Activated CD4-positive, alpha-beta T cell treated with anti-CD3 and anti-CD28 coated beads, Interleukin-2, amount 10 ng/mL, durations not matched to agents 7 days and 5 days (primary cell): Measurements from ENCODE around the gene ELMOD1. TPM values are rescaled to one million over a fixed set of nuclear protein-coding genes. Genes with fewer than 3 reads are reported as not detected.

Experiments used
- CTCF ChIA-PET: fragments of 350-600 bp; sonication (Branson Sonifier 250); formaldehyde crosslinking; loops from one replicate; lab custom pipeline; 2021; ENCODE audit warnings: antibody characterized with exemption; lab: Charles Lee
- POLR2A ChIA-PET: fragments of 350-600 bp; sonication (Branson Sonifier 250); formaldehyde crosslinking; loops from one replicate; lab custom pipeline; 2021; ENCODE audit warnings: antibody characterized with exemption; lab: Charles Lee
- DNase-seq: peaks from one replicate; pipeline ENCODE4 v3.0.0-alpha.2; 2020
- H3K27ac Mint-ChIP-seq: one replicate; pipeline ENCODE4 v1.8.0; 2021; ENCODE audit warnings: mild to moderate bottlenecking, moderate library complexity, mixed read lengths
- H3K27me3 Mint-ChIP-seq: one replicate; pipeline ENCODE4 v1.8.0; 2021; ENCODE audit warnings: mixed read lengths
- H3K36me3 Mint-ChIP-seq: one replicate; pipeline ENCODE4 v1.8.0; 2021; ENCODE audit warnings: low read depth, mixed read lengths
- H3K4me1 Mint-ChIP-seq: one replicate; pipeline ENCODE4 v1.8.0; 2021; ENCODE audit warnings: mixed read lengths
- H3K4me3 Mint-ChIP-seq: one replicate; pipeline ENCODE4 v1.8.0; 2021; ENCODE audit warnings: mild to moderate bottlenecking, moderate library complexity, mixed read lengths
- H3K9me3 Mint-ChIP-seq: one replicate; pipeline ENCODE4 v1.8.0; 2021; ENCODE audit warnings: mixed read lengths
- total RNA-seq, 2 experiments: library from RNA; stranded (reverse); gene quantifications; one replicate each; pipeline ENCODE4 v1.2.3, GENCODE V29; 2021

Gene ELMOD1
- total RNA-seq, 2 experiments from 2014 or later: not detected

- peaks cover 11% of the 10 kb centered on the region for H3K27me3 Mint-ChIP-seq
- no peaks in the 10 kb centered on the region for H3K4me1 Mint-ChIP-seq
- H3K27ac Mint-ChIP-seq: no peak overlapping the region
- H3K4me3 Mint-ChIP-seq: no peak overlapping the region
- H3K36me3 Mint-ChIP-seq: no peaks in the 10 kb centered on the region
- H3K9me3 Mint-ChIP-seq: no peaks in the 10 kb centered on the region
- no peak for DNase-seq
- CTCF ChIA-PET: no interaction called here
- POLR2A ChIA-PET: no interaction called here
Measured at GRCh38 chr11:107619926-107620325, 29.0 kb downstream of the ELMOD1 start.

- Mint-ChIP-seq H3K27me3 (peaks cover 23% of the 10 kb centered on the region), H3K4me1 (no peaks in the 10 kb centered on the region), H3K27ac (no peak overlapping the region), H3K4me3 (no peak overlapping the region), H3K36me3 (no peaks in the 10 kb centered on the region), H3K9me3 (no peaks in the 10 kb centered on the region)
- CTCF ChIA-PET: no interaction called here
- no peak for DNase-seq
- POLR2A ChIA-PET: no interaction called here
Measured at GRCh38 chr11:107621081-107621480, 30.1 kb downstream of the ELMOD1 start.

GRCh38 chr11:107623183-107623582 lies 32.2 kb downstream of the ELMOD1 start:
- Mint-ChIP-seq H3K4me3 (no peak overlapping the region), H3K9me3 (no peaks in the 10 kb centered on the region), H3K36me3 (no peaks in the 10 kb centered on the region), H3K27ac (no peak overlapping the region), H3K27me3 (peaks cover 29% of the 10 kb centered on the region), H3K4me1 (no peaks in the 10 kb centered on the region)
- CTCF ChIA-PET: interaction anchor here (0.7 kb wide), 1 partner anchor 19 kb away, joined by 3 read pairs; no protein-coding TSS in a partner anchor
- no peak for DNase-seq
- POLR2A ChIA-PET: no interaction called here

GRCh38 chr11:107624983-107625684 lies 34.2 kb downstream of the ELMOD1 start:
- Mint-ChIP-seq H3K9me3 (no peaks in the 10 kb centered on the region), H3K36me3 (no peaks in the 10 kb centered on the region), H3K27me3 (peaks cover 35% of the 10 kb centered on the region), H3K4me3 (no peak overlapping the region), H3K27ac (no peak overlapping the region), H3K4me1 (no peaks in the 10 kb centered on the region)
- ChIA-PET CTCF (no interaction called here), POLR2A (no interaction called here)
- no peak for DNase-seq

- DNase-seq: no peak
- Mint-ChIP-seq H3K4me3 (no peak overlapping the region), H3K27me3 (peaks cover 36% of the 10 kb centered on the region), H3K4me1 (no peaks in the 10 kb centered on the region), H3K9me3 (no peaks in the 10 kb centered on the region), H3K27ac (no peak overlapping the region), H3K36me3 (no peaks in the 10 kb centered on the region)
- ChIA-PET CTCF (no interaction called here), POLR2A (no interaction called here)
Measured at GRCh38 chr11:107625685-107625989, 34.7 kb downstream of the ELMOD1 start.

GRCh38 chr11:107631043-107631442 lies 40.1 kb downstream of the ELMOD1 start:
- POLR2A ChIA-PET: no interaction called here
- H3K4me3 Mint-ChIP-seq: no peak overlapping the region
- no peaks in the 10 kb centered on the region for H3K9me3 Mint-ChIP-seq
- no peak for DNase-seq
- peaks cover 29% of the 10 kb centered on the region for H3K27me3 Mint-ChIP-seq
- CTCF ChIA-PET: interaction anchor here (0.6 kb wide), 1 partner anchor 308 kb away, joined by 3 read pairs; no protein-coding TSS in a partner anchor
- H3K36me3 Mint-ChIP-seq: no peaks in the 10 kb centered on the region
- H3K4me1 Mint-ChIP-seq: no peaks in the 10 kb centered on the region
- H3K27ac Mint-ChIP-seq: no peak overlapping the region

- Mint-ChIP-seq H3K4me3 (no peak overlapping the region), H3K27ac (no peak overlapping the region), H3K36me3 (no peaks in the 10 kb centered on the region), H3K9me3 (no peaks in the 10 kb centered on the region), H3K4me1 (no peaks in the 10 kb centered on the region), H3K27me3 (peaks cover 25% of the 10 kb centered on the region)
- no peak for DNase-seq
- CTCF ChIA-PET: no interaction called here
- POLR2A ChIA-PET: no interaction called here
Measured at GRCh38 chr11:107631931-107632330, 41.0 kb downstream of the ELMOD1 start.

- CTCF ChIA-PET: interaction anchor here (0.7 kb wide), 1 partner anchor 926 kb away, joined by 4 read pairs; no protein-coding TSS in a partner anchor
- no peaks in the 10 kb centered on the region for H3K9me3 Mint-ChIP-seq
- no peak overlapping the region for H3K27ac Mint-ChIP-seq
Measured at GRCh38 chr11:107646783-107647182, 55.8 kb downstream of the ELMOD1 start.

GRCh38 chr11:107648242-107648641 lies 57.3 kb downstream of the ELMOD1 start:
- ChIA-PET POLR2A (no interaction called here), CTCF (no interaction called here)
- Mint-ChIP-seq H3K27me3 (peaks cover 30% of the 10 kb centered on the region), H3K36me3 (no peaks in the 10 kb centered on the region), H3K4me3 (no peak overlapping the region), H3K9me3 (no peaks in the 10 kb centered on the region), H3K4me1 (no peaks in the 10 kb centered on the region), H3K27ac (no peak overlapping the region)
- no peak for DNase-seq

More at GRCh38 chr11:107646783-107647182, 55.8 kb downstream of the ELMOD1 start:
- no peak for DNase-seq
- Mint-ChIP-seq H3K36me3 (no peaks in the 10 kb centered on the region), H3K4me3 (no peak overlapping the region), H3K4me1 (no peaks in the 10 kb centered on the region), H3K27me3 (peaks cover 25% of the 10 kb centered on the region)
- POLR2A ChIA-PET: no interaction called here

- no peak overlapping the region for H3K4me3 Mint-ChIP-seq
Measured at GRCh38 chr11:107651672-107652071, 60.7 kb downstream of the ELMOD1 start.

GRCh38 chr11:107653076-107653475 lies 62.1 kb downstream of the ELMOD1 start:
- Mint-ChIP-seq H3K9me3 (no peaks in the 10 kb centered on the region), H3K4me3 (no peak overlapping the region), H3K4me1 (no peaks in the 10 kb centered on the region), H3K36me3 (no peaks in the 10 kb centered on the region), H3K27me3 (peaks cover 32% of the 10 kb centered on the region), H3K27ac (no peak overlapping the region)
- no peak for DNase-seq
- ChIA-PET CTCF (interaction anchor here (0.6 kb wide), 1 partner anchor 198 kb away, joined by 5 read pairs; no protein-coding TSS in a partner anchor), POLR2A (no interaction called here)

More at GRCh38 chr11:107651672-107652071, 60.7 kb downstream of the ELMOD1 start:
- H3K27me3 Mint-ChIP-seq: peaks cover 36% of the 10 kb centered on the region
- H3K36me3 Mint-ChIP-seq: no peaks in the 10 kb centered on the region
- ChIA-PET POLR2A (no interaction called here), CTCF (no interaction called here)
- H3K27ac Mint-ChIP-seq: no peak overlapping the region
- no peak for DNase-seq
- H3K4me1 Mint-ChIP-seq: no peaks in the 10 kb centered on the region
- H3K9me3 Mint-ChIP-seq: no peaks in the 10 kb centered on the region

GRCh38 chr11:107655602-107656001 lies 64.7 kb downstream of the ELMOD1 start:
- Mint-ChIP-seq H3K27me3 (peaks cover 23% of the 10 kb centered on the region), H3K9me3 (no peaks in the 10 kb centered on the region), H3K4me3 (no peak overlapping the region), H3K4me1 (no peaks in the 10 kb centered on the region), H3K36me3 (no peaks in the 10 kb centered on the region), H3K27ac (no peak overlapping the region)
- CTCF ChIA-PET: no interaction called here
- DNase-seq: no peak
- POLR2A ChIA-PET: no interaction called here

- H3K9me3 Mint-ChIP-seq: no peaks in the 10 kb centered on the region
- H3K27ac Mint-ChIP-seq: no peak overlapping the region
- POLR2A ChIA-PET: no interaction called here
- H3K36me3 Mint-ChIP-seq: no peaks in the 10 kb centered on the region
- CTCF ChIA-PET: no interaction called here
- no peak overlapping the region for H3K4me3 Mint-ChIP-seq
- peaks cover 9% of the 10 kb centered on the region for H3K27me3 Mint-ChIP-seq
- no peaks in the 10 kb centered on the region for H3K4me1 Mint-ChIP-seq
- DNase-seq: no peak
Measured at GRCh38 chr11:107659310-107659709, 68.4 kb downstream of the ELMOD1 start.

- no peak overlapping the region for H3K27ac Mint-ChIP-seq
- H3K36me3 Mint-ChIP-seq: no peaks in the 10 kb centered on the region
- no peaks in the 10 kb centered on the region for H3K4me1 Mint-ChIP-seq
- ChIA-PET CTCF (interaction anchor here (0.8 kb wide), 1 partner anchor 29 kb away, joined by 3 read pairs; no protein-coding TSS in a partner anchor), POLR2A (no interaction called here)
- DNase-seq: no peak
- no peak overlapping the region for H3K4me3 Mint-ChIP-seq
- H3K9me3 Mint-ChIP-seq: no peaks in the 10 kb centered on the region
- peaks cover 9% of the 10 kb centered on the region for H3K27me3 Mint-ChIP-seq
Measured at GRCh38 chr11:107660066-107660465, 69.1 kb downstream of the ELMOD1 start.
